Neuronal stem cell (in vitro differentiated cells): ENCODE data around the gene SIAH3.

ENCODE experiments used
- DNase-seq: peaks from one replicate; pipeline ENCODE4 v3.0.0-alpha.2; 2013; ENCODE audit warnings: low spot score
- H2AFZ ChIP-seq: one replicate; pipeline ENCODE4 v1.6.1; 2013; ENCODE audit warnings: mild to moderate bottlenecking, low read length, inconsistent platforms
- H2AK5ac ChIP-seq: 2 replicates; pipeline ENCODE4 v1.6.1; 2013; ENCODE audit warnings: low read depth, mild to moderate bottlenecking, inconsistent platforms, low read length, moderate library complexity, mixed read lengths
- H2BK120ac ChIP-seq: 2 replicates; pipeline ENCODE4 v1.6.1; 2013; ENCODE audit warnings: low read depth, mild to moderate bottlenecking, inconsistent platforms, low read length, moderate library complexity, mixed read lengths
- H2BK12ac ChIP-seq: one replicate; pipeline ENCODE4 v1.6.1; 2013; ENCODE audit warnings: low read length, inconsistent platforms
- H2BK15ac ChIP-seq: 2 replicates; pipeline ENCODE4 v1.6.1; 2013; ENCODE audit warnings: mild to moderate bottlenecking, low read length, inconsistent platforms, mixed read lengths
- H2BK5ac ChIP-seq: one replicate; pipeline ENCODE4 v1.6.1; 2013; ENCODE audit warnings: inconsistent platforms, mild to moderate bottlenecking, low read length, moderate library complexity
- H3K14ac ChIP-seq: one replicate; pipeline ENCODE4 v1.6.1; 2013; ENCODE audit warnings: low read length, inconsistent platforms
- H3K18ac ChIP-seq: 2 replicates; pipeline ENCODE4 v1.6.1; 2013; ENCODE audit warnings: low read length, inconsistent platforms
- H3K23ac ChIP-seq: 2 replicates; pipeline ENCODE4 v1.6.1; 2013; ENCODE audit warnings: low read depth, mild to moderate bottlenecking, mixed read lengths, low read length, inconsistent platforms; ENCODE audit not compliant: poor library complexity
- H3K27ac ChIP-seq: replicated peaks from 3 replicates; pipeline ENCODE4 v1.5.1; 2013; ENCODE audit warnings: low read length, inconsistent platforms
- H3K27me3 ChIP-seq, 3 experiments: 2 replicates each; pipeline ENCODE4 v1.6.1; 2013; ENCODE audit warnings: low read length in 3 of 3, mild to moderate bottlenecking in 2 of 3, inconsistent platforms in 1 of 3, low read depth in 1 of 3, mixed read lengths in 1 of 3, moderate library complexity in 1 of 3; ENCODE audit not compliant: control insufficient read depth in 3 of 3, insufficient read depth in 3 of 3
- H3K36me3 ChIP-seq, 2 donors: replicated peaks in 1 of 2; 2 replicates each; pipeline ENCODE4 v1.6.1; 2013; ENCODE audit warnings: low read length in 2 of 2; ENCODE audit not compliant: control insufficient read depth in 2 of 2, insufficient read depth in 2 of 2
- H3K4ac ChIP-seq: 2 replicates; pipeline ENCODE4 v1.6.1; 2013; ENCODE audit warnings: inconsistent platforms, mild to moderate bottlenecking, low read length, moderate library complexity
- H3K4me1 ChIP-seq, 2 donors: 1 replicate in 1 of 2; 2 replicates in 1 of 2; pipeline ENCODE4 v1.6.1; 2013; ENCODE audit warnings: low read length in 2 of 2, low read depth in 1 of 2; ENCODE audit not compliant: control insufficient read depth in 2 of 2, insufficient read depth in 1 of 2
- H3K4me2 ChIP-seq: one replicate; pipeline ENCODE4 v1.6.1; 2013; ENCODE audit warnings: mild to moderate bottlenecking, low read length, inconsistent platforms; ENCODE audit not compliant: insufficient read depth, poor library complexity, severe bottlenecking
- H3K4me3 ChIP-seq, 2 donors: 2 replicates each; pipeline ENCODE4 v1.5.1; 2013; ENCODE audit warnings: low read length in 2 of 2, mild to moderate bottlenecking in 2 of 2, inconsistent platforms in 1 of 2, moderate library complexity in 1 of 2
- H3K79me1 ChIP-seq: one replicate; pipeline ENCODE4 v1.6.1; 2013; ENCODE audit warnings: low read depth, mild to moderate bottlenecking, inconsistent platforms, low read length, moderate library complexity
- H3K9ac ChIP-seq: one replicate; pipeline ENCODE4 v1.6.1; 2013; ENCODE audit warnings: mild to moderate bottlenecking, low read depth, low read length, inconsistent platforms; ENCODE audit not compliant: poor library complexity
- H3K9me3 ChIP-seq, 2 donors: replicated peaks in 1 of 2; 2 replicates each; pipeline versions ENCODE3 to v1.6.1; 2013; ENCODE audit warnings: low read length in 2 of 2, mild to moderate bottlenecking in 2 of 2, inconsistent platforms in 1 of 2, low read depth in 1 of 2, mixed read lengths in 1 of 2, moderate library complexity in 1 of 2; ENCODE audit not compliant: control insufficient read depth in 2 of 2, insufficient read depth in 1 of 2
- H4K8ac ChIP-seq: one replicate; pipeline ENCODE4 v1.6.1; 2013; ENCODE audit warnings: low read depth, mild to moderate bottlenecking, inconsistent platforms, low read length, moderate library complexity
- H4K91ac ChIP-seq: one replicate; pipeline ENCODE4 v1.6.1; 2013; ENCODE audit warnings: low read length, low read depth, mild to moderate bottlenecking, inconsistent platforms; ENCODE audit not compliant: poor library complexity
- WGBS, 2 donors: extraction: QIAGEN DNeasy Blood & Tissue Kit; methylation state at CpG; one replicate each; pipeline ENCODE4 v1.1.7; 2013; ENCODE audit warnings: missing lambda C conversion rate in 2 of 2, mixed read lengths in 1 of 2; ENCODE audit not compliant: insufficient read length in 2 of 2, insufficient replicate concordance in 1 of 2; ENCODE audit errors: extremely low coverage in 2 of 2; 5-methylcytosine and 5-hydroxymethylcytosine counted together

Gene SIAH3

GRCh38 chr13:45859705-45860104 lies 8.2 kb upstream of the SIAH3 start:
- Histone ChIP-seq H2BK15ac (no peak overlapping the region), H2BK12ac (no peak overlapping the region), H3K9ac (no peak overlapping the region), H4K8ac (no peak overlapping the region), H3K4me1 (peaks cover 7 to 18% of the 10 kb centered on the region in 2 donors), H4K91ac (no peak overlapping the region), H2BK120ac (no peak overlapping the region), H2BK5ac (no peak overlapping the region), H3K4me2 (no peak overlapping the region), H3K79me1 (no peaks in the 10 kb centered on the region), H3K14ac (no peak overlapping the region), H3K9me3 (peaks cover 0 to 8% of the 10 kb centered on the region in 2 donors), H3K4ac (no peak overlapping the region), H2AK5ac (no peak overlapping the region), H3K4me3 (no peak overlapping the region), H3K23ac (no peak overlapping the region), H2AFZ (peak overlapping the region; percentile 33), H3K27ac (no peak overlapping the region), H3K18ac (no peak overlapping the region), H3K27me3 (peaks cover 0 to 4% (median 0%) of the 10 kb centered on the region in 3 experiments), H3K36me3 (no peaks in the 10 kb centered on the region)
- no CpG with 5 or more reads among the region's 2 CpGs for WGBS, 2 donors
- peak; percentile 48 for DNase-seq

GRCh38 chr13:45852494-45852893 lies 941 bp upstream of the SIAH3 start:
- H3K27ac ChIP-seq: no peak overlapping the region

GRCh38 chr13:45851956-45852355 lies 403 bp upstream of the SIAH3 start:
- no peak overlapping the region for H3K23ac ChIP-seq
- no peak overlapping the region for H2BK5ac ChIP-seq
- no peak overlapping the region for H3K27ac ChIP-seq
- peaks cover 5 to 32% (median 24%) of the 10 kb centered on the region in 3 experiments for H3K27me3 ChIP-seq
- no peak overlapping the region for H2BK12ac ChIP-seq
- no peak overlapping the region for H3K4me3 ChIP-seq
- H3K9ac ChIP-seq: no peak overlapping the region
- WGBS, 2 donors: no CpG with 5 or more reads among the region's 7 CpGs
- no peak overlapping the region for H3K14ac ChIP-seq
- H3K4me1 ChIP-seq: peaks cover 15 to 36% of the 10 kb centered on the region in 2 donors
- H3K9me3 ChIP-seq: peaks cover 2 to 7% of the 10 kb centered on the region in 2 donors
- H4K8ac ChIP-seq: no peak overlapping the region
- H3K18ac ChIP-seq: no peak overlapping the region
- no peak overlapping the region for H4K91ac ChIP-seq
- H3K4me2 ChIP-seq: no peak overlapping the region
- H2AFZ ChIP-seq: no peak overlapping the region
- H2AK5ac ChIP-seq: no peak overlapping the region
- H3K4ac ChIP-seq: no peak overlapping the region
- no peaks in the 10 kb centered on the region for H3K36me3 ChIP-seq
- no peak overlapping the region for H2BK120ac ChIP-seq
- H3K79me1 ChIP-seq: no peaks in the 10 kb centered on the region
- DNase-seq: no peak
- H2BK15ac ChIP-seq: no peak overlapping the region

More at GRCh38 chr13:45852494-45852893, 941 bp upstream of the SIAH3 start:
- Histone ChIP-seq H2BK5ac (no peak overlapping the region), H3K4me2 (no peak overlapping the region), H2BK120ac (no peak overlapping the region), H3K4me3 (no peak overlapping the region), H3K36me3 (no peaks in the 10 kb centered on the region), H3K27me3 (peaks cover 5 to 28% (median 24%) of the 10 kb centered on the region in 3 experiments), H3K4me1 (peaks cover 10 to 33% of the 10 kb centered on the region in 2 donors), H2BK15ac (no peak overlapping the region), H2AK5ac (no peak overlapping the region), H3K4ac (no peak overlapping the region), H4K91ac (no peak overlapping the region), H4K8ac (no peak overlapping the region), H3K23ac (no peak overlapping the region), H2BK12ac (no peak overlapping the region), H3K14ac (no peak overlapping the region), H3K79me1 (no peaks in the 10 kb centered on the region), H3K18ac (no peak overlapping the region), H3K9me3 (peaks cover 2 to 7% of the 10 kb centered on the region in 2 donors), H3K9ac (no peak overlapping the region), H2AFZ (peak overlapping the region; percentile 31)
- no CpG with 5 or more reads among the region's 3 CpGs for WGBS, 2 donors
- DNase-seq: no peak

DNA sequence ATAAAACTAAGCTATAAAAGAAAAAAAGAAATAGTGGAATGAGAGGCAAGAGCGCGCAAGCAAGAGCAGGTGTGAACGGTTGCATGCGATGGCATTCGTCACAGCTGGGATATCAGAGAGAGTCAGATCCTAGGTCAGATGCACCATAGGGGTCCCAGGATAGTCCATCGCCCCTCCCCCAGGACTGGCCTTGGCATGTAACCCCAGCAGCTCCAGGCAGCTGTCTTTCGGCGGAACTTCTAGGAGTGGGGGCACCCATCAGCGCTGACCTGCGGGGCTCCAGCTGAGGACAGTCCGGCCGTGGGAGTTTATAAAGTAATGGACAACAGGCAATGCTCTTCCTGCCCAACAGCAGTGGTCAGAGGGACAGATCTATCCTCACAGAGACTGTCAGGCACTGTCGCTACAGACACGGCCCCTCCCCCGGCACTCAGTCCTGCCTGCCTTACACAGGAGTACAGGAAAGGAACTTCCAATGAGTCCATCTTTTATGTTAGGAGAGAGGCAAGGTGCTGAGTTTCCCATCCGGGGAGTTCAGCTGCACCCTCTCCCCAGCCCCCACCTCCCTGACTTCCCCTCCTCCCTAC lies 1.4 kb downstream of the SIAH3 start:
- H3K4me3 ChIP-seq: peak overlapping the region in 1 of 2 donors; percentile 12
- peaks cover 17 to 36% of the 10 kb centered on the region in 2 donors for H3K4me1 ChIP-seq
- H2BK15ac ChIP-seq: peak overlapping the region; percentile 32
- H2BK120ac ChIP-seq: no peak overlapping the region
- H3K18ac ChIP-seq: peak overlapping the region; percentile 32
- no peaks in the 10 kb centered on the region for H3K79me1 ChIP-seq
- no peaks in the 10 kb centered on the region for H3K36me3 ChIP-seq
- H2BK12ac ChIP-seq: no peak overlapping the region
- H3K23ac ChIP-seq: no peak overlapping the region
- peak overlapping the region; percentile 22 for H3K14ac ChIP-seq
- no peak overlapping the region for H3K4ac ChIP-seq
- H3K4me2 ChIP-seq: peak overlapping the region; percentile 79
- H2AK5ac ChIP-seq: no peak overlapping the region
- peak overlapping the region; percentile 78 for H2AFZ ChIP-seq
- no peak for DNase-seq
- H3K27me3 ChIP-seq: peaks cover 5 to 28% (median 24%) of the 10 kb centered on the region in 3 experiments
- H4K91ac ChIP-seq: no peak overlapping the region
- H3K9ac ChIP-seq: peak overlapping the region; percentile 2
- peaks cover 2 to 7% of the 10 kb centered on the region in 2 donors for H3K9me3 ChIP-seq
- no peak overlapping the region for H3K27ac ChIP-seq
- no peak overlapping the region for H4K8ac ChIP-seq
- WGBS, 2 donors: no CpG with 5 or more reads among the region's 16 CpGs
- no peak overlapping the region for H2BK5ac ChIP-seq
